ENCODE measurements around the gene ZNF248. TPM values are rescaled to one million over a fixed set of nuclear protein-coding genes. Genes with fewer than 3 reads are reported as not detected.

ZNF248 gene
- total RNA-seq, 1 experiment from 2014 or later = 15.1 TPM

DNA sequence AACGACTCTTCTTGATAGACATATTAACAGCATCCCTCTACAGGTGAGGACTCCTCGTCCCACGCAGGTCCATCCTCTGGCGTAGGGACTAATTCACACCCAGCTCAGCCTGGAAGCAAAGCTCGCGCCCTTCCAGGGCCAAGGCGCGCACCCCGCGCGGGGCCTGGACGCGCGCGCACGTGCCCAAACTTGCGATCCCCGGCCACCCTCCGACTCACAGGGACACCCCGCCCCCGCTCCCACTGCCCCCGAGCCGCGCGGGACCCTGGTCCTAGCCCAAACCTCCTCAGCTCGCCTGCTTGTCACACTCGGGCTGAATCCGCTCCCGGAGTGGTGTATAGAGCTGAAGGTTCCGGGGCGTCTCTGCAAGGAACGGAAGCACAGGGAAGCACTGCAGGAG is 76.9 kb downstream of the ZNF248 start:
- Histone ChIP-seq H3K79me2 (ENCODE audit: low read depth) (no peaks in the 10 kb centered on the region), H2AFZ (no peak overlapping the region), H3K36me3 (ENCODE audit: low read depth) (no peaks in the 10 kb centered on the region), H3K4me1 (replicated peaks; ENCODE audit: insufficient read depth) (no peaks in the 10 kb centered on the region), H3K4me2 (no peak overlapping the region), H3F3A (ENCODE audit: insufficient read depth, low read depth) (no peaks in the 10 kb centered on the region), H3K27me3 (ENCODE audit: insufficient read depth, low read depth) (no peaks in the 10 kb centered on the region), H4K20me1 (ENCODE audit: insufficient read depth) (no peaks in the 10 kb centered on the region), H3K4me3 (no peak overlapping the region), H3K9me2 (ENCODE audit: insufficient read depth) (no peaks in the 10 kb centered on the region), H3K9me3 (ENCODE audit: insufficient read depth, low read depth) (no peaks in the 10 kb centered on the region), H3K27ac (no peak overlapping the region)
- BruUV-seq (replicated peaks) = no TSS peak
- ChIA-PET CTCF (no interaction called here), POLR2A (ENCODE audit: unreplicated experiment) (no interaction called here)
- TF ChIP-seq EZH2 (IDR thresholded peaks at IDR 0.05; ENCODE audit: low read depth) = no peak
- TF ChIP-seq CTCF (conservative IDR thresholded peaks at IDR 0.05) = no peak
- DNase-seq = no peak
- intact Hi-C loops (cut with micrococcal nuclease; ENCODE audit: unreplicated experiment) = no loop called here

- POLR2A ChIA-PET (ENCODE audit: unreplicated experiment) = no interaction called here
These were observed 80.4 kb downstream of the ZNF248 start for GRCh38 chr10:37777056-37777455.

DNA sequence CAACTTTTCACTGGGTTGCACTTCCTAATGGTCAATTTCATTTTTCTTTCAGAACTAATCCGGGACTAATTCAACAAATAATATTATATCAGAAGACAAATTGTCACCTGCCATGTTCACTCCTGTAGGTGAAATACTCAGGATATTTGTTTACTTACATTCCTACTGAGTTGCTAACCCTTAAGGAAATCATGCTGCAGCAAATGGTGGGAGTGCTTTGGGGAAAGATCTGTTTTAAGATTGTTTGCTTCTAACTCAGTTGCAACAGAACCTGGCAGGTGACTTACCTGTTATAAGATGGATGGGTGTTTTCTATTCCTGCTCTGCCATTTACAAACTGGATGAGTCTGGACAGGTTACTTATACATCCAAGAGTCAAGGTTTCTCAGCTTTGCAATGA is 81.8 kb downstream of the ZNF248 start:
- H3K36me3 ChIP-seq (ENCODE audit: low read depth) = no peaks in the 10 kb centered on the region
- no peak overlapping the region for H3K4me2 ChIP-seq
- no peaks in the 10 kb centered on the region for H3K79me2 ChIP-seq (ENCODE audit: low read depth)
- H3K27me3 ChIP-seq (ENCODE audit: insufficient read depth, low read depth) = no peaks in the 10 kb centered on the region
- intact Hi-C loops (cut with micrococcal nuclease; ENCODE audit: unreplicated experiment) = no loop called here
- no peaks in the 10 kb centered on the region for H3K9me2 ChIP-seq (ENCODE audit: insufficient read depth)
- ChIA-PET POLR2A (ENCODE audit: unreplicated experiment) (no interaction called here), CTCF (no interaction called here)
- H3K9me3 ChIP-seq (ENCODE audit: insufficient read depth, low read depth) = no peaks in the 10 kb centered on the region
- BruUV-seq (replicated peaks) = no TSS peak
- H2AFZ ChIP-seq = no peak overlapping the region
- no peaks in the 10 kb centered on the region for H3K4me1 ChIP-seq (replicated peaks; ENCODE audit: insufficient read depth)
- TF ChIP-seq CTCF (conservative IDR thresholded peaks at IDR 0.05) = no peak
- no peak for TF ChIP-seq EZH2 (IDR thresholded peaks at IDR 0.05; ENCODE audit: low read depth)
- no peaks in the 10 kb centered on the region for H3F3A ChIP-seq (ENCODE audit: insufficient read depth, low read depth)
- H3K27ac ChIP-seq = no peak overlapping the region
- H3K4me3 ChIP-seq = no peak overlapping the region
- H4K20me1 ChIP-seq (ENCODE audit: insufficient read depth) = no peaks in the 10 kb centered on the region
- no peak for DNase-seq

More at GRCh38 chr10:37777056-37777455, 80.4 kb downstream of the ZNF248 start:
- Histone ChIP-seq H3K4me1 (replicated peaks; ENCODE audit: insufficient read depth) (no peaks in the 10 kb centered on the region), H2AFZ (no peak overlapping the region), H3K27ac (no peak overlapping the region), H4K20me1 (ENCODE audit: insufficient read depth) (no peaks in the 10 kb centered on the region), H3K9me2 (ENCODE audit: insufficient read depth) (no peaks in the 10 kb centered on the region), H3K4me2 (no peak overlapping the region), H3K27me3 (ENCODE audit: insufficient read depth, low read depth) (no peaks in the 10 kb centered on the region), H3K79me2 (ENCODE audit: low read depth) (no peaks in the 10 kb centered on the region), H3K9me3 (ENCODE audit: insufficient read depth, low read depth) (no peaks in the 10 kb centered on the region), H3K36me3 (ENCODE audit: low read depth) (no peaks in the 10 kb centered on the region), H3F3A (ENCODE audit: insufficient read depth, low read depth) (no peaks in the 10 kb centered on the region), H3K4me3 (no peak overlapping the region)
- CTCF ChIA-PET = no interaction called here
- intact Hi-C loops (cut with micrococcal nuclease; ENCODE audit: unreplicated experiment) = no loop called here
- no peak for DNase-seq
- no peak for TF ChIP-seq CTCF (conservative IDR thresholded peaks at IDR 0.05)
- TF ChIP-seq EZH2 (IDR thresholded peaks at IDR 0.05; ENCODE audit: low read depth) = no peak
- no TSS peak for BruUV-seq (replicated peaks)

Measured in PC-9 (cell line).